ENCODE measurements around the gene MTOR.
"Not testable (repeated sequence)": the region's sequence is repeated elsewhere in the genome, so short reads cannot be mapped to it uniquely, and the experiment has no call there.

Gene MTOR

GRCh38 chr1:11144570-11145256 is 117.6 kb downstream of the MTOR start:
- no peak for DNase-seq

- no peak for DNase-seq
Observed at GRCh38 chr1:11143907-11144306, 118.4 kb downstream of the MTOR start.

- no peak for DNase-seq
Observed at GRCh38 chr1:11143401-11143800, 119.0 kb downstream of the MTOR start.

- DNase-seq, result no peak
Observed at GRCh38 chr1:11142618-11143391, 119.5 kb downstream of the MTOR start.

GRCh38 chr1:11138952-11139351 is 123.4 kb downstream of the MTOR start:
- no peak for DNase-seq

- no peak for DNase-seq
Observed at GRCh38 chr1:11138029-11138428, 124.3 kb downstream of the MTOR start.

- DNase-seq, result no peak
Observed at GRCh38 chr1:11134898-11135266, 127.5 kb downstream of the MTOR start.

- no peak for DNase-seq
Observed at GRCh38 chr1:11134251-11134897, 128.0 kb downstream of the MTOR start.

- no peak for DNase-seq
Observed at GRCh38 chr1:11132563-11133293, 129.6 kb downstream of the MTOR start.

- no peak for DNase-seq
Observed at GRCh38 chr1:11131816-11132215, 130.5 kb downstream of the MTOR start.

GRCh38 chr1:11130406-11130805 is 131.9 kb downstream of the MTOR start:
- DNase-seq, result no peak

GRCh38 chr1:11129649-11130390 is 132.5 kb downstream of the MTOR start:
- DNase-seq, result no peak

- DNase-seq, result no peak
Observed at GRCh38 chr1:11126569-11126968, 135.8 kb downstream of the MTOR start.

GRCh38 chr1:11125931-11126330 is 136.4 kb downstream of the MTOR start:
- no peak for DNase-seq

- DNase-seq, result no peak
Observed at GRCh38 chr1:11124965-11125364, 137.4 kb downstream of the MTOR start.

- DNase-seq, result no peak
Observed at GRCh38 chr1:11116318-11116717, 146.0 kb downstream of the MTOR start.

- no peak for DNase-seq
Observed at GRCh38 chr1:11114966-11115365, 147.4 kb downstream of the MTOR start.

GRCh38 chr1:11109047-11109760 is 153.1 kb downstream of the MTOR start:
- no peak for DNase-seq

GRCh38 chr1:11107599-11107998 is 154.8 kb downstream of the MTOR start:
- no peak for DNase-seq

- DNase-seq, result no peak
Observed at GRCh38 chr1:11105586-11105985, 156.8 kb downstream of the MTOR start.

- DNase-seq, result no peak
Observed at GRCh38 chr1:11101347-11101746, 161.0 kb downstream of the MTOR start.

- DNase-seq, result not testable (repeated sequence)
Observed at GRCh38 chr1:11100806-11101205, 161.5 kb downstream of the MTOR start.

Measured in effector CD8-positive, alpha-beta T cell (primary cell).